CD14-positive monocyte (primary cell): Measurements from ENCODE around the gene AEN. TPM values are rescaled to one million over a fixed set of nuclear protein-coding genes. Genes with fewer than 3 reads are reported as not detected.
"Not testable (repeated sequence)": the region's sequence is repeated elsewhere in the genome, so short reads cannot be mapped to it uniquely, and the experiment has no call there.

Experiments
- DNase-seq, 3 donors: peaks; one replicate each; pipeline ENCODE4 v3.0.0-alpha.2; 2011 to 2022
- H2AFZ ChIP-seq: 2 replicates; pipeline ENCODE4 v1.6.0; 2012; ENCODE audit warnings: mild to moderate bottlenecking, low read depth, low read length, inconsistent platforms; ENCODE audit not compliant: insufficient read depth, poor library complexity, severe bottlenecking
- H3K27ac ChIP-seq, 2 donors: 1 replicate in 1 of 2; 2 replicates in 1 of 2; pipeline ENCODE4 v1.5.1; 2012 to 2013; ENCODE audit warnings: low read length in 2 of 2, control low read depth in 1 of 2, inconsistent platforms in 1 of 2, low read depth in 1 of 2, mild to moderate bottlenecking in 1 of 2
- H3K27me3 ChIP-seq, 2 donors: one replicate each; pipeline versions ENCODE4 v1.6.0 to v1.6.1; 2011 to 2013; ENCODE audit warnings: low read length in 2 of 2; ENCODE audit not compliant: control insufficient read depth in 2 of 2, insufficient read depth in 2 of 2
- H3K36me3 ChIP-seq, 2 donors: replicated peaks in 1 of 2; 1 replicate in 1 of 2; 2 replicates in 1 of 2; pipeline versions ENCODE4 v1.5.1 to v1.6.1; 2012 to 2013; ENCODE audit warnings: low read length in 2 of 2, control low read depth in 1 of 2, inconsistent platforms in 1 of 2, mild to moderate bottlenecking in 1 of 2; ENCODE audit not compliant: insufficient read depth in 2 of 2, control insufficient read depth in 1 of 2
- H3K4me1 ChIP-seq, 2 donors: 1 replicate in 1 of 2; 2 replicates in 1 of 2; pipeline versions ENCODE4 v1.5.1 to v1.6.1; 2012 to 2013; ENCODE audit warnings: low read length in 2 of 2, control low read depth in 1 of 2, inconsistent platforms in 1 of 2, mild to moderate bottlenecking in 1 of 2, moderate library complexity in 1 of 2; ENCODE audit not compliant: insufficient read depth in 2 of 2, control insufficient read depth in 1 of 2
- H3K4me2 ChIP-seq: replicated peaks from 2 replicates; pipeline ENCODE3; 2012; ENCODE audit warnings: low read length, moderate library complexity, mild to moderate bottlenecking; ENCODE audit not compliant: poor library complexity, severe bottlenecking; ENCODE audit errors: extremely low read depth
- H3K4me3 ChIP-seq, 3 experiments: fragments of 200-600 bp in 1 of 3; sonication (generic) in 1 of 3; replicated peaks in 1 of 3; 1 replicate in 2 of 3; 2 replicates in 1 of 3; pipeline ENCODE4 v1.5.1; 2011 to 2013; ENCODE audit warnings: low read length in 3 of 3, mild to moderate bottlenecking in 3 of 3, control low read depth in 2 of 3, low read depth in 2 of 3, inconsistent platforms in 1 of 3, moderate library complexity in 1 of 3
- H3K79me2 ChIP-seq: 2 replicates; pipeline ENCODE4 v1.6.0; 2012; ENCODE audit warnings: mild to moderate bottlenecking, control low read depth, inconsistent platforms, low read length, moderate library complexity; ENCODE audit not compliant: insufficient read depth
- H3K9ac ChIP-seq: 2 replicates; pipeline ENCODE4 v1.6.0; 2017; ENCODE audit warnings: low read length, mild to moderate bottlenecking; ENCODE audit not compliant: insufficient read depth, poor library complexity, severe bottlenecking
- H3K9me3 ChIP-seq, 2 donors: replicated peaks in 1 of 2; 1 replicate in 1 of 2; 2 replicates in 1 of 2; pipeline versions ENCODE4 v1.5.1 to v1.6.1; 2012 to 2013; ENCODE audit warnings: low read length in 2 of 2, control low read depth in 1 of 2; ENCODE audit not compliant: control insufficient read depth in 1 of 2, insufficient read depth in 1 of 2
- H4K20me1 ChIP-seq: 2 replicates; pipeline ENCODE4 v1.6.0; 2012; ENCODE audit warnings: mild to moderate bottlenecking, low read length, control low read depth, moderate library complexity; ENCODE audit not compliant: insufficient read depth
- H3K27ac Mint-ChIP-seq, 7 donors: one replicate each; pipeline ENCODE4 v1.8.0; 2020; ENCODE audit warnings: mild to moderate bottlenecking in 7 of 7, mixed read lengths in 7 of 7, moderate library complexity in 6 of 7, inconsistent platforms in 2 of 7
- H3K27me3 Mint-ChIP-seq, 3 donors: one replicate each; pipeline ENCODE4 v1.8.0; 2021 to 2022; ENCODE audit warnings: low read depth in 3 of 3, mild to moderate bottlenecking in 3 of 3, mixed read lengths in 3 of 3, moderate library complexity in 3 of 3, inconsistent platforms in 1 of 3
- H3K36me3 Mint-ChIP-seq, 2 donors: one replicate each; pipeline ENCODE4 v1.8.0; 2020; ENCODE audit warnings: mixed read lengths in 2 of 2, inconsistent platforms in 1 of 2, mild to moderate bottlenecking in 1 of 2
- H3K4me1 Mint-ChIP-seq: one replicate; pipeline ENCODE4 v1.8.0; 2020; ENCODE audit warnings: mild to moderate bottlenecking, mixed read lengths
- H3K4me3 Mint-ChIP-seq, 2 donors: one replicate each; pipeline ENCODE4 v1.8.0; 2020; ENCODE audit warnings: mild to moderate bottlenecking in 2 of 2, mixed read lengths in 2 of 2, moderate library complexity in 1 of 2
- H3K9me3 Mint-ChIP-seq, 7 donors: one replicate each; pipeline ENCODE4 v1.8.0; 2020 to 2022; ENCODE audit warnings: mixed read lengths in 7 of 7, mild to moderate bottlenecking in 6 of 7, moderate library complexity in 6 of 7, inconsistent platforms in 2 of 7
- CTCF ChIP-seq: fragments of 200-600 bp; IDR thresholded peaks from one replicate; pipeline ENCODE4 v1.8.0; 2022; ENCODE audit warnings: antibody characterized with exemption, mild to moderate bottlenecking
- WGBS: methylation state at CpG from one replicate; pipeline ENCODE4 v1.1.5; 2013; ENCODE audit warnings: missing lambda C conversion rate; ENCODE audit not compliant: insufficient coverage; 5-methylcytosine and 5-hydroxymethylcytosine counted together
- intact Hi-C, 2 donors: fragments of 100-400 bp; cut with micrococcal nuclease; formaldehyde crosslinking; loops; one replicate each; pipeline versions ENCODE4 v1.15.0 to v1.15.1; 2023
- polyA plus RNA-seq, 3 donors: library from polyadenylated mRNA; depleted of rRNA in 1 of 3; unstranded in 2 of 3; stranded (reverse) in 1 of 3; fragments of 300-500 nt in 2 of 3; fragments of >200 nt in 1 of 3; fragmentation: Illumina TruSeq in 2 of 3; gene quantifications; 1 replicate in 2 of 3; 2 replicates in 1 of 3; pipeline ENCODE4 v1.2.3, GENCODE V29; 2012 to 2021

AEN gene
- polyA plus RNA-seq, 3 donors, result 4.6 to 10.7 (median 6.3) TPM

GRCh38 chr15:88638626-88639372 is 17.7 kb downstream of the AEN start, which contains the start of gene ISG20:
ISG20 (plus strand) TSS chr15:88639016; CDS start chr15:88639367, 351 bp downstream.
- 4% methylated on average over 21 of the region's 27 CpGs for WGBS
- H3K27ac ChIP-seq, result peak within 1 kb of the TSS; percentile 92
- H3K27me3 Mint-ChIP-seq, result peaks cover 0 to 3% (median 2%) of the 10 kb centered on the region in 3 donors
- no peaks in the 10 kb centered on the region for H3K27me3 ChIP-seq
- H3K79me2 ChIP-seq, result no peaks in the 10 kb centered on the region
- peaks cover 45 to 48% of the 10 kb centered on the region in 2 donors for H3K4me1 ChIP-seq
- DNase-seq, result peak; percentile 98 to 100 (median 98)
- peak; percentile 47 for TF ChIP-seq CTCF
- peak within 1 kb of the TSS; percentile 95 to 99 (median 96) for H3K27ac Mint-ChIP-seq
- H3K36me3 ChIP-seq, result no peaks in the 10 kb centered on the region
- H3K4me3 ChIP-seq, result peak within 1 kb of the TSS; percentile 40 to 81 (median 52)
- H3K4me1 Mint-ChIP-seq, result peaks cover 49% of the 10 kb centered on the region
- H3K4me3 Mint-ChIP-seq, result peak within 1 kb of the TSS; percentile 82 to 90
- H2AFZ ChIP-seq, result peak within 1 kb of the TSS; percentile 75
- H3K9ac ChIP-seq, result peak within 1 kb of the TSS; percentile 63
- no peaks in the 10 kb centered on the region for H3K9me3 Mint-ChIP-seq
- peak within 1 kb of the TSS; percentile 82 for H3K4me2 ChIP-seq
- intact Hi-C loops, result no loop called here
- no peaks in the 10 kb centered on the region for H4K20me1 ChIP-seq
- peaks cover 0 to 13% of the 10 kb centered on the region in 2 donors for H3K36me3 Mint-ChIP-seq
- H3K9me3 ChIP-seq, result no peaks in the 10 kb centered on the region

GRCh38 chr15:88641959-88642452 is 20.9 kb downstream of the AEN start:
- H3K4me1 Mint-ChIP-seq, result peaks cover 44% of the 10 kb centered on the region
- Histone ChIP-seq H3K9ac (no peak overlapping the region), H2AFZ (no peak overlapping the region), H3K4me1 (peaks cover 39 to 44% of the 10 kb centered on the region in 2 donors), H3K36me3 (no peaks in the 10 kb centered on the region), H3K9me3 (no peaks in the 10 kb centered on the region), H3K4me2 (no peak overlapping the region), H3K27me3 (no peaks in the 10 kb centered on the region), H3K79me2 (no peaks in the 10 kb centered on the region), H3K4me3 (no peak overlapping the region), H3K27ac (no peak overlapping the region), H4K20me1 (no peaks in the 10 kb centered on the region)
- DNase-seq, result no peak
- peak overlapping the region in 2 of 7 donors; percentile 89 to 90 for H3K27ac Mint-ChIP-seq
- H3K9me3 Mint-ChIP-seq, result no peaks in the 10 kb centered on the region
- no peak overlapping the region for H3K4me3 Mint-ChIP-seq
- H3K27me3 Mint-ChIP-seq, result peaks cover 0 to 3% (median 2%) of the 10 kb centered on the region in 3 donors
- TF ChIP-seq CTCF, result no peak
- WGBS, result 95% methylated on average over 4 of the region's 12 CpGs
- peaks cover 0 to 9% of the 10 kb centered on the region in 2 donors for H3K36me3 Mint-ChIP-seq
- intact Hi-C loops, result no loop called here

GRCh38 chr15:88642514-88642913 is 21.4 kb downstream of the AEN start:
- Mint-ChIP-seq H3K4me1 (peaks cover 39% of the 10 kb centered on the region), H3K27ac (peak overlapping the region in 1 of 7 donors; percentile 46)
- intact Hi-C loops, H3K9me3 Mint-ChIP-seq, H4K20me1 ChIP-seq, H3K27me3 ChIP-seq, H3K4me2 ChIP-seq, H3K9ac ChIP-seq, H3K27me3 Mint-ChIP-seq, H3K79me2 ChIP-seq, H2AFZ ChIP-seq, H3K9me3 ChIP-seq, H3K4me3 Mint-ChIP-seq, H3K4me3 ChIP-seq, H3K36me3 ChIP-seq, DNase-seq, H3K36me3 Mint-ChIP-seq, H3K27ac ChIP-seq: not testable (repeated sequence)
- peaks cover 39 to 44% of the 10 kb centered on the region in 2 donors for H3K4me1 ChIP-seq
- 99% methylated on average over 8 of the region's 11 CpGs for WGBS
